ENCODE data around the gene PAX2.

The PAX2 gene

GRCh38 chr10:100826661-100826982, 81.2 kb downstream of the PAX2 start:
- H3K9me3 Mint-ChIP-seq, result no peaks in the 10 kb centered on the region
- peaks cover 94% of the 10 kb centered on the region for H3K27me3 Mint-ChIP-seq
- H3K36me3 Mint-ChIP-seq (ENCODE audit: low read depth), result no peaks in the 10 kb centered on the region
- H3K4me3 Mint-ChIP-seq, result peak overlapping the region; percentile 43
- H3K27ac Mint-ChIP-seq, result no peak overlapping the region
- intact Hi-C loops (cut with micrococcal nuclease), result no loop called here
- peaks cover 42% of the 10 kb centered on the region for H3K4me1 Mint-ChIP-seq (ENCODE audit: low read depth)

GRCh38 chr10:100826983-100827818, 81.8 kb downstream of the PAX2 start:
- no peaks in the 10 kb centered on the region for H3K36me3 Mint-ChIP-seq (ENCODE audit: low read depth)
- intact Hi-C loops (cut with micrococcal nuclease), result no loop called here
- peaks cover 42% of the 10 kb centered on the region for H3K4me1 Mint-ChIP-seq (ENCODE audit: low read depth)
- H3K4me3 Mint-ChIP-seq, result peak overlapping the region; percentile 48
- peaks cover 96% of the 10 kb centered on the region for H3K27me3 Mint-ChIP-seq
- H3K27ac Mint-ChIP-seq, result no peak overlapping the region
- H3K9me3 Mint-ChIP-seq, result no peaks in the 10 kb centered on the region

GRCh38 chr10:100827819-100828737, 82.7 kb downstream of the PAX2 start:
- intact Hi-C loops (cut with micrococcal nuclease), result no loop called here

GRCh38 chr10:100828738-100829096, 83.3 kb downstream of the PAX2 start:
- Mint-ChIP-seq H3K9me3 (no peaks in the 10 kb centered on the region), H3K4me1 (ENCODE audit: low read depth) (peaks cover 42% of the 10 kb centered on the region), H3K27ac (no peak overlapping the region), H3K4me3 (peak overlapping the region; percentile 69), H3K36me3 (ENCODE audit: low read depth) (no peaks in the 10 kb centered on the region), H3K27me3 (peaks cover 97% of the 10 kb centered on the region)
- intact Hi-C loops (cut with micrococcal nuclease), result no loop called here

More at GRCh38 chr10:100827819-100828737, 82.7 kb downstream of the PAX2 start:
- Mint-ChIP-seq H3K27ac (no peak overlapping the region), H3K4me3 (peak overlapping the region; percentile 48), H3K4me1 (ENCODE audit: low read depth) (peaks cover 42% of the 10 kb centered on the region), H3K36me3 (ENCODE audit: low read depth) (no peaks in the 10 kb centered on the region), H3K9me3 (no peaks in the 10 kb centered on the region), H3K27me3 (peaks cover 97% of the 10 kb centered on the region)

GRCh38 chr10:100829097-100829870, 83.9 kb downstream of the PAX2 start:
- Mint-ChIP-seq H3K4me1 (ENCODE audit: low read depth) (peaks cover 42% of the 10 kb centered on the region), H3K9me3 (no peaks in the 10 kb centered on the region), H3K27me3 (peaks cover 94% of the 10 kb centered on the region), H3K36me3 (ENCODE audit: low read depth) (no peaks in the 10 kb centered on the region), H3K27ac (no peak overlapping the region), H3K4me3 (peak overlapping the region; percentile 69)
- intact Hi-C loops (cut with micrococcal nuclease), result no loop called here

- no peaks in the 10 kb centered on the region for H3K9me3 Mint-ChIP-seq
- H3K27me3 Mint-ChIP-seq, result peaks cover 86% of the 10 kb centered on the region
- peak overlapping the region; percentile 55 for H3K4me3 Mint-ChIP-seq
- H3K4me1 Mint-ChIP-seq (ENCODE audit: low read depth), result peaks cover 42% of the 10 kb centered on the region
- H3K27ac Mint-ChIP-seq, result no peak overlapping the region
- H3K36me3 Mint-ChIP-seq (ENCODE audit: low read depth), result no peaks in the 10 kb centered on the region
- intact Hi-C loops (cut with micrococcal nuclease), result no loop called here
Measured at GRCh38 chr10:100829933-100830727, 84.7 kb downstream of the PAX2 start.

GRCh38 chr10:100830728-100831111, 85.3 kb downstream of the PAX2 start:
- no peaks in the 10 kb centered on the region for H3K36me3 Mint-ChIP-seq (ENCODE audit: low read depth)
- intact Hi-C loops (cut with micrococcal nuclease), result no loop called here
- no peak overlapping the region for H3K4me3 Mint-ChIP-seq
- no peak overlapping the region for H3K27ac Mint-ChIP-seq
- H3K27me3 Mint-ChIP-seq, result peaks cover 80% of the 10 kb centered on the region
- no peaks in the 10 kb centered on the region for H3K9me3 Mint-ChIP-seq
- H3K4me1 Mint-ChIP-seq (ENCODE audit: low read depth), result peaks cover 38% of the 10 kb centered on the region

GRCh38 chr10:100831742-100832141, 86.4 kb downstream of the PAX2 start:
- peaks cover 70% of the 10 kb centered on the region for H3K27me3 Mint-ChIP-seq
- H3K27ac Mint-ChIP-seq, result no peak overlapping the region
- no peaks in the 10 kb centered on the region for H3K9me3 Mint-ChIP-seq
- no peak overlapping the region for H3K4me3 Mint-ChIP-seq
- no peaks in the 10 kb centered on the region for H3K36me3 Mint-ChIP-seq (ENCODE audit: low read depth)
- intact Hi-C loops (cut with micrococcal nuclease), result no loop called here
- peaks cover 36% of the 10 kb centered on the region for H3K4me1 Mint-ChIP-seq (ENCODE audit: low read depth)

- Mint-ChIP-seq H3K4me1 (ENCODE audit: low read depth) (no peaks in the 10 kb centered on the region), H3K27ac (no peak overlapping the region), H3K9me3 (no peaks in the 10 kb centered on the region)
Measured at GRCh38 chr10:100835810-100836209, 90.4 kb downstream of the PAX2 start.

GRCh38 chr10:100836891-100837290, 91.5 kb downstream of the PAX2 start:
- no peaks in the 10 kb centered on the region for H3K9me3 Mint-ChIP-seq
- intact Hi-C loops (cut with micrococcal nuclease), result no loop called here
- no peaks in the 10 kb centered on the region for H3K4me1 Mint-ChIP-seq (ENCODE audit: low read depth)
- H3K36me3 Mint-ChIP-seq (ENCODE audit: low read depth), result no peaks in the 10 kb centered on the region
- H3K27ac Mint-ChIP-seq, result no peak overlapping the region
- no peak overlapping the region for H3K4me3 Mint-ChIP-seq
- peaks cover 27% of the 10 kb centered on the region for H3K27me3 Mint-ChIP-seq

More at GRCh38 chr10:100835810-100836209, 90.4 kb downstream of the PAX2 start:
- H3K4me3 Mint-ChIP-seq, result no peak overlapping the region
- H3K36me3 Mint-ChIP-seq (ENCODE audit: low read depth), result no peaks in the 10 kb centered on the region
- H3K27me3 Mint-ChIP-seq, result peaks cover 36% of the 10 kb centered on the region
- intact Hi-C loops (cut with micrococcal nuclease), result no loop called here

GRCh38 chr10:100837300-100837699, 91.9 kb downstream of the PAX2 start:
- no peaks in the 10 kb centered on the region for H3K4me1 Mint-ChIP-seq (ENCODE audit: low read depth)
- intact Hi-C loops (cut with micrococcal nuclease), result no loop called here
- H3K27me3 Mint-ChIP-seq, result peaks cover 24% of the 10 kb centered on the region
- H3K4me3 Mint-ChIP-seq, result no peak overlapping the region
- no peaks in the 10 kb centered on the region for H3K36me3 Mint-ChIP-seq (ENCODE audit: low read depth)
- H3K27ac Mint-ChIP-seq, result no peak overlapping the region
- no peaks in the 10 kb centered on the region for H3K9me3 Mint-ChIP-seq

GRCh38 chr10:100838986-100839385, 93.6 kb downstream of the PAX2 start:
- no peaks in the 10 kb centered on the region for H3K9me3 Mint-ChIP-seq
- peaks cover 19% of the 10 kb centered on the region for H3K27me3 Mint-ChIP-seq
- H3K4me3 Mint-ChIP-seq, result no peak overlapping the region
- no peaks in the 10 kb centered on the region for H3K36me3 Mint-ChIP-seq (ENCODE audit: low read depth)
- no peak overlapping the region for H3K27ac Mint-ChIP-seq
- no peaks in the 10 kb centered on the region for H3K4me1 Mint-ChIP-seq (ENCODE audit: low read depth)
- intact Hi-C loops (cut with micrococcal nuclease), result no loop called here

GRCh38 chr10:100841528-100841927, 96.1 kb downstream of the PAX2 start:
- Mint-ChIP-seq H3K4me1 (ENCODE audit: low read depth) (no peaks in the 10 kb centered on the region), H3K9me3 (no peaks in the 10 kb centered on the region), H3K36me3 (ENCODE audit: low read depth) (no peaks in the 10 kb centered on the region), H3K27me3 (peaks cover 26% of the 10 kb centered on the region), H3K27ac (no peak overlapping the region), H3K4me3 (no peak overlapping the region)
- intact Hi-C loops (cut with micrococcal nuclease), result no loop called here
